Kasumi-1 (cell line): ENCODE measurements around the gene CTXND1.
"Not testable (repeated sequence)": the region's sequence is repeated elsewhere in the genome, so short reads cannot be mapped to it uniquely, and the experiment has no call there.

ENCODE experiments used
- DNase-seq, 2 experiments: peaks; one replicate each; lab custom pipeline; 2025; lab: John Stamatoyannopoulos, UW

CTXND1 gene

DNA sequence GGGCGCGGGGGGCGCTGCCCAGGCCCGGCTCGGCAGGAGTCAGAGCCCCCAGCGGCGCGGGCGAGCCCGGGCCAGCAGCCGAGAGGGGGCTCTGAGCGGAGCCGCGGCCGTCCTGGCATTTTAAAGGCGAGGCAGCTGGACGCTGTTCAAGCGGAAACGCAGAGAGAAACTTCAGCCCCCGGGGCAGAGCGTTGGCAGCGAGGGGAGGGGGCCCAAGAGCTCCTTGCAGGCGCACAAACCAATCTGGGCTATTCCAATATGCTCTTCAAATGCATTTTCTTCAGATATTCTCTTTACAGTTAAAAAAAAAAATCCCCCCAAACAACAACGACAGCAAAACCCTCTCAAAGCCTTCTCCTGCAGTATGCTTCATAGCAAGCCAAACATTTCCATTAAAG is at the start of gene CTXND1:
TSS of gene CTXND1 (minus strand) at position 93 of the 398 bp plus-strand sequence. CDS start 50,264 bp downstream, outside the sequence.
- DNase-seq, result no peak

DNA sequence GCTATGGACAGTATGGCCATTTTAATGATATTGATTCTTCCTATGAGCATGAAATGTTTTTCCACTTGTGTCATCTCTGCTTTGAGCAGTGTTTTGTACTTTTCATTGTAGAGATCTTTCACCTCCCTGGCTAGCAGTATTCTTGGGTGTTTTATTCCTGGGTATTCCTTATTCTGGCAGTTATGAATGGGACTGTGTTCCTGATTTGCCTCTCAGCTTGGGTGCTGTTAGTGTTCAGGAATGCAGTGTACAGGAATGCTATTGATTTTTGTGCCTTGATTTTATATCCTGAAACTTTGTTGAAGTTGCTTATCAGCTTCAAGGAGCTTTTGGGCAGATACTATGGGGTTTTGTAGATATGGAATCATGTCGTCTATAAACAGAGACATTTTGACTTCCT is 49.5 kb upstream of the CTXND1 start:
- no peak for DNase-seq

DNA sequence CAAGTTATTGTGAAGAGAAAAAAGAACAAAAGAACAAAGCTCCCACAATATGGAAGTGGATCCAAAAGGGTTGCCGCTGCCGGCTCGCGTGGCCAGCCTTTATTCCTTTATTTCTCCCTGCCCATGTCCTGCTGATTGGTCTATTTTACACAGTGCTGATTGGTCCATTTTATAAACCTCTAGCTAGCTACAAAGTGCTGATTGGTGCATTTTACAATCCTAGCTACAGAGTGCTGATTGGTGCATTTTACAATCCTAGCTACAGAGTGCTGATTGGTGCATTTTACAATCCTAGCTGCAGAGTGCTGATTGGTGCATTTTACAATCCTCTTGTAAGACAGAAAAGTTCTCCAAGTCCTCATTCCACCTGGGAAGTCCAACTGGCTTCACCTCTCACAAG is 43.8 kb upstream of the CTXND1 start:
- DNase-seq, result not testable (repeated sequence)

DNA sequence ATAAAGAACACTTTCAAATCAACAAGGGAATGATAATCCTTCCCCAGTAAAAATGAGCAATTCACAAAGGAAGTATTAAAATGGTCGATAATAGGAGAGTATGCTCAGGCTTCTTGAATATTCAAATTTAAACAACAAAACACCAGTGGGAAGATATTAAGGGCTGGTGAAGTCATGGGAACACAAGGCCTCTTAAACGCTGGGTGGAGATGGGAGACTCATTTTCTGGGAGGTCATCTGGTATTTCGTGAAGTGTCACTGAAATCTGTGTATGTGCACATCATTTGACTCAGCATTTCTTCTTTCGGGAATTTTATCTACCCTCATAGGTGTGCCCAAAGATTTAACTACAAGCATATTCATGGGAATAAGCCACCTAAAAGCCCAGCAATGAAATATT is 40.1 kb upstream of the CTXND1 start:
- DNase-seq, result no peak

DNA sequence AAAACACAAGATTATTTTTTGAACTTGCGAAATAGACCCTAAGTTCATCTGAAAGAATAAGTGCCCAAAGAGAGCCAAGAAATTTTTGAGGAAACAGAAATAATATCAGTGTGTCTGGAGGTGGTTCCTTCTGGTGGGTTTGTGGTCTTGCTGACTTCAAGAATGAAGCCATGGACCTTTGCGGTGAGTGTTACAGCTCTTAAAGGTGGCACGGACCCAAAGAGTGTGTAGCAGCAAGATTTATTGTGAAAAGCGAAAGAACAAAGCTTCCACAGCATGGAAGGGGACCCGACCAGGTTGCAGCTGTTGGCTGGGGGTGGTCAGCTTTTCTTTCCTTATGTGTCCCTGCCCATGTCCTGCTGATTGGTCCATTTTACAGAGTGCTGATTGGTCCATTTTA is 38.9 kb upstream of the CTXND1 start:
- not testable (repeated sequence) for DNase-seq

DNA sequence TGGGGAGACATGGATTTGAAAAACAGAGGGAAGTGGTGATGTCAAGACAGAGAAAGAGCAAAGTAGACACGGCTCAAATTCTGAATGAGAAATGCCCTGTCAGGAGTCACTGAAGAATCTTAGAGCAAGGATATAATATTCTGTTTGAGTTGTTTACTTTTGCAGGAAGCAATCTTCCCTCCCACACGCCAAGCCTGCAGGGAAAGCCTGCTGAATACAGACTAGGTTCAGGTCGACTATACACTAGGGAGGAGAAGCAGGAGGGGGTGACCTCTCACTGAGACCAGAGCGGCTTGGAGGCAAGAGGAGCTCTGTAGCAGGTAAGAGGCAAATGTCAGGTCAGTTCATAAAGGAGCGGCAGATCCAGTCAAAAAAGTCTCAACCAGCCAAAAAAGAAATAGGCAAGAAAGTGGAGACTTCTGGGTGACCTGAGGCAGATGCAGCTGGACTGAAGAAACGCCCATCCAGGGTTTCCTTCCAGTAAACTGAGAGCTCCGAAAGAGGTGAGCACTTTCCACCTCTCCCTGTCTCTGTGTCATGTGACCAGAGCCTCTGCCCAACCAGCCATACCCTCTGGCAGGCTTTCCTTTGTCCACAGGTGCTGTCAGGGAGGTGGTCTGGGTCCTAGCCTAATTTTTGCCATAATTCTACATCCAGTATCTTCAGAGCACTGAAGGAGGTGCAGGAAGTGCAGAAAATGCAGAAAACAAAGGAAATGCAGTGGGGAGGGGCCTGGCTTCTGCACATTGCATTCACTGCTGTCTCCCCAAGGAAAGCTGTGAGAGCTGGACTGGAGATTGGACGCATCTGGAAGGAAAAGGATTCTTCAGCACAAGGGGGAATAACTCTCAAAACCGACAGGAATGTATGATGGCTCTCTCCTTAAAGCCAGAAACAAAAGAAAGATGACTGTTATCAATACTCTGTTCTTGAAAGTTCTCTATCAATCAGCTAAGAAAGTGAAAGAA is 37.8 kb upstream of the CTXND1 start:
- no peak for DNase-seq

DNA sequence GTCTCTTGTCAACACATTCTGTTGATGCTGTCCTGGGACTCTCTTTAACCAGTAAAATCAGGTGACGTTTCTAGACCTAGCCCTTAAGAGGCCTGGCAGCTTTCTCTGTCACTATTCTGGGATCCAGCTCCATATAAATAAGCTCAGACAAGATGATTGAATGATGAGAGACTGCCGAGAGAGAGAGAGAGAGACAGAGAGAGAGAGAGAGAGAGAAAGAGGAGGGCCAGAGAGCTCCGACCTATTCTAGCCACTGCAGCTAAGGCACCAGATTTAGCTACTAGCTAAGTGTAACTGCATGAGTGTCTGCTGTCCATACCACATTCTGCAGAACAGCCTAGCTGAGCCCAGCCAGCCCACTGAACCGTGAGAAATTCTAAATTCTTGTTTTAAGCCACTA is 36.1 kb upstream of the CTXND1 start:
- no peak for DNase-seq

DNA sequence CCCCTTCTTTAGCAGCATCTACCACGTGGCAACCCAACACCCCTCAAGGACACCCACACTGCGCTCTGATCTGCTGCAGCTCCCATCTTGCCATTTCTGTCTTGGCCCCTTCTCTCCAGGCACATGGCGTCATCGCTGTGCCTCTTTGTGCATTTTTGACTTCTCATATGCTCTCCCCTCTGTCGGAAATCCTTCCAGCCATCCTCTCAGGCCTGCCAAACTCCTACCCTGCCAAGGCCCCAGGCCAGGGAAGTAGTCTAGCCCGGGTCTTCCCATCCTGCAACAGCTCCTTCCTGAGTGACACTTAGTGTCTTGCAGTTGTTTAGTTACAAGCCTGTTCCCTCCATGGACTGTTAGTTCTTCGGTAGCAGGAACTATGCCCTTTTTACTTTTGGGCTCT is 34.0 kb upstream of the CTXND1 start:
- no peak for DNase-seq

DNA sequence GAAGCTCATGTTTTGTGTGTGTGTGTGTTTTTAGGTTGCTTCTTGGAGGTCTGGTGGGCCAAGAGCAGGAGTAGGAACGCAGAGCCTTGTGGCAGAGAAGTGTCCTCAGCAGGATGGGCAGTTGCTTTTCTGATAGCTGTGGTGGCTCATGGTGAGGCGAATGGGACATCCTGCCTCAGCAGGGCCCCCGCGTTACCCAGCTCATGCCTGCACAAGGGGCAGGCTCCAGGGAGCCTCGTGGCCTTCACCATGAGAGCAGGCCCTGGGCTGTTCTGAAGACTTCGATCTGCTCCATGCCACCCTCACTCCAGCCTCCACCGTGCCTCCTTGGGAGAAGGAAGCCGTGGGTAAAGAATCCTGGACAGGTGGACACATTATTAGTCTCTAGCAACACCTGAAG is 33.4 kb upstream of the CTXND1 start:
- no peak for DNase-seq

DNA sequence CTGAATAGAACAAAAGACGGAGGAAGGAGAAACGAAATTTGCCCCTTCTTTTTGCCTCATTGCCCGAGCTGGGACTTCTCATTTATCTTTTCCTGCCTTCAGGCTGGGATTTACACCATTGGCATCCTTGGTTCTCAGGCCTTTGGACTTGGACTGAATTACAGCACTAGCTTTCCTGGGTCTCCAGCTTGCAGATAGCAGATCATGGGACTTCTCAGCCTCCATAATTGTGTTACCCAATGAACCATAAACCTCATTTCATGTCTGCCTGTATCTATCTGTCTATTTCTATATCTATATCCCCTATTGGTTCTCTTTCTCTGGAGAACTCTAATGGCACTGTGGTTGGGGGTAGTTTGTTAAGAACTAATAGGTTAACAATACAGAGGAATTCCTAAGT is 31.5 kb upstream of the CTXND1 start:
- no peak for DNase-seq

DNA sequence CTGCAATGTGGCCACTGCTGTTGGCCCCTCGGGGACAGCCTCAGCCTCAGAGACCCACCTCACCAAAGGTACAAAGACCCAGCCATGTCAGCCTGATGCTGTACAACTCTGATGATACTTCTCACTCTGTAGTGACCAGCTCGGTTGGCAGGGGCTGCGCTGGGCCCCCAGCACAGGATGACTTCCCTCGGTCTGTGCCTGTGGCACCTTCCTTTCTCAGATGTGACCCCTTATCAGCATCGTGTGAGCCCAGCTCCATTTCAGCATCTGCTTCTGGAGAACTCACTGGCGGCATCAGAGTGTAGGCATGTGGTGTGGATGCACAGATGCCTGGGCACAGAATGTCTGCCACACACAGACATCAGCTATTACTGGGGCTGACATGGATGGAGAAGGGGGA is 25.1 kb upstream of the CTXND1 start:
- DNase-seq, result no peak

DNA sequence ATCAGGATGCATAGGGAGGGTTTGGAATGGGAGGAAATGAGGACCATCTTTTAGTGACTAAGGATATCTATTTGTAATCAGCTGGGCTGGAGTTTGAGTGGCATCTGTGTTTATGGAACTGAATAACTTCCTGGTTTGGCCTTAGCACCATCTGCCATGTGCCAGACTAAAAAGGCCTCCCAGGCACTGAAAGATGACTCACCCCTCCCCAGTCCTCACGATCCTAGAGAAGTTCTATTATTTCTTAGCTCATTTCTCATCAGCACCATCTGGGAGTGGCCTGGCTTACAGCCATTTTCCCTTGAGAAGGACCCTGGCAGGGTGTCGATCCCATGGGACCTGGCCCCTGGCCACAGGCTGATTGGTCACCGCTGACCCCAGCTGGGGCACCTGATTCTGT is 23.9 kb upstream of the CTXND1 start:
- no peak for DNase-seq

DNA sequence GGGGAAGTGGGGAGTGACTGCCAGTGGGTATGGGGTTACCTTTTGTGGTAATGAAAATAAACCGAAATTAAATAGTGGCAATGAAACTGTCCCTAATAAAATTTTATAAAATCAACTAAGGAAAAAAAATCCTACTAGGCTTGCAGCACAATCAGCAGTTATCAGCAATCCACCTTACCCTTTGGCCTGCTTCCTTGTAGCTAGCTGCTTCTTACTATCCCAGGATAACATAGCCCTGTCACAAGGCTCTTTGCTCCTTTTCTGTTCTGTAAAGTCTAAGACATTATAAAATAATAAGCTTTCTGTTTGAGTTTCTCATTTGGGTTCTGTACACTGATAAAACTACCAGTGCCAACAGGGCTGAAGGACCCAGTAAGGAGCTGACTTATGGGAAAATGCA is 23.0 kb upstream of the CTXND1 start:
- DNase-seq, result no peak

DNA sequence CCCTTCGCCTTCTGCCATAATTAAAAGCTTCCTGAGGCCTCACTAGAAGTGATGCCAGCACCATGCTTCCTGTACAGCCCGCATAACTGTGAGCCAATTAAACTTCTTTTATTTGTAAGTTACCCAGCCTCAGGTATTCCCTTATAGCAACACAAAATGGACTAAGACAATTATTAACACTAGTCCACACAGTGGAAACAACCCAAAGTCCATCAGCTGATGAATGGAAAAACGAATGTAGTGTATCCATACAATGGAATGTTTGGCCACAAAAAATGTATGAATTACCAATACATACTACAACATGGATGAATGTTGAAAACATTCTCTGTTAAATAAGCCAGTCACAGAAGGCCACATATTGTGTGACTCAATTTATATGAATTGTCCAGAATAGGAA is 22.5 kb upstream of the CTXND1 start:
- DNase-seq, result no peak

DNA sequence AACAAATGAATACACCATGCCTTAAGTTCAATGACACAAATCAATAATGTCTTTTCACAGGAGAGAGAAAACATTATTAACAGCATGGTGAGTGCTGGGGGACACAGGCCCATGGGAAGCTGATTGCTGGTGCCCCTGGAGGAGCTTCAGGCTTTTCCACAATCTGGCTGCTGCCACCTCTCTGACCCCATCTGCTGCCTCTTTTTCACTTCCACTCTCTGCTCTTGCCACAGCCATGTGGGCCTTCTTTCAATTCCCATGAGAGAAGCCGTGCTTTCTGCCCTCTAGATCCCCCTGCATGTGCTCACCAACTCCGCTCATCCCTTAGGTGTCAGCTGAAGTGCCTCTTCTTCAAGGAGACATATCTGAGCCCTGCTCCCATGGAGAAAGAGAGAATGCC is 21.0 kb upstream of the CTXND1 start:
- no peak for DNase-seq

DNA sequence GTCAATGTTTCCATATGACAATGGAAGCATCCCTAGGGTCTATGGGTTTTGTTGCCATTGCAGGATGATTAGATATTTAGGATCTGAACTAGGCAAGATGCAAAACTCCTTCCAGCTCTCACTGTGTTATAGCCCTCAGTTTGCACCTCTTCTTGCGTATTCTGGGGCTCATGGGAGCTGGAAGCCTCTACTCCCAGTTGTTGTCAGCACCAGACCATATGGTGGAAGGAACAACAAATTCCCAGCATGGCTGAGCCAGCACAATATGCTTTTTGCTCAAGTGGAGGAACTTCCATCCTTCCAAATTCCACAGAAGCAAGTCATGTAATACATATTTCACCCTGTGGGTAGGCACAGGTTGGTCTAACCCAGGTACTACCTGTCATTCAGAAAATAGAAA is 18.5 kb upstream of the CTXND1 start:
- no peak for DNase-seq

DNA sequence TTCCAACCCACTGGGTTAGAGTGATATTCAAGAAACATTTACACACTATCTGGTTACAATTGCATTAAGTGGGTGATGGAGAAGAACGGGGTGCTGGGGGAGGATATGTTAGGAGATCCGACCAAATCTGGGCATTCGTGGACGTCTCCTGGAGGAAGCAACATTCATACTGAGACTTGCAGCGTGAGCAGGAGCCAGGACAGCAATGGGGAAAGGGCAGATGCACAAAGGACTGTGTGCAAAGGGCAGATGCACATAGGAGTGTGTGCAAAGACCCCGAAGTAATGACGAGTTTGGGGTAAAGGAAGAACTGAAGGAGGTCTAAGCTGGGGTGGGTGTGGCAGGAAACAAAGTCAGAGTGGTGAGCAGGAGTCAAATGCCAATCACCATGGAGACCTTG is 16.1 kb upstream of the CTXND1 start:
- no peak for DNase-seq

DNA sequence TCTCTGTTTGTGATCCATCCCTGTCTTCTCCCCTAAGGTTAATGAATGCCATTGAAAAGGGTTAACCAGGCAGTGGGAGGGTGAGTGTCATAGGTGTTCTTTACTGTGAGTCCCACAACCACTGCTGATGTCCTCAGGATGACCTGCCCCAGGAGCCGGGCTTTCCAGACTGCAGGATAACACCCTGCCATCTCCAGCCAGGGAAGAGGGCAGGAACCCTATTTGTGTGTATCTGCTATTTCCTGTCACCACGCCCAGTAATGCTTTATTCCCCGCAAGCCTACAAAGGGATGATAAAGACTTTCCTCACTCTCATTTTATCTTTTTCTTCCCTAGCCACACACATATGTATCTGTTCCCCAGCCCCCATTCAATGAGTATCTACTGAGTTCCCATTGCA is 15.6 kb upstream of the CTXND1 start:
- DNase-seq, result no peak

DNA sequence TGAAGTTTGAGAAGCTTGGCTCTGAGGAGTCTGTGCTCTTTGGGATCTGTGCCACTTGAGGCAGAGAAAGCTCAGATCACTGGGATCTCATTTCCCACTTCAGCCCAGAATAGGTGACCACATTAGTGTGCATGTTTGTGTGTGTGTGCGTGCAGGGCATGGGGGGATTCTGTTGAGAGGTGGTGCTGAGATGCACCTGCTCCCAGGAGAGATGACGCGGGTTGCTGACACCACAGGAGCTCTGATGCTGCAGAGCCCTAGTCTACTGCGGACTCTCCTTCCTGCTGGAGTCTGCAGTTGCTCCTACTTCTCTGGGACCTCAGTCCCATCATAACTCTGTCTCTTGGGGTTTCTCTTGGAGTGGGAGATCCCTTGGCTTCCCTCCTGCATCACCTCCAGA is 14.7 kb upstream of the CTXND1 start:
- no peak for DNase-seq

DNA sequence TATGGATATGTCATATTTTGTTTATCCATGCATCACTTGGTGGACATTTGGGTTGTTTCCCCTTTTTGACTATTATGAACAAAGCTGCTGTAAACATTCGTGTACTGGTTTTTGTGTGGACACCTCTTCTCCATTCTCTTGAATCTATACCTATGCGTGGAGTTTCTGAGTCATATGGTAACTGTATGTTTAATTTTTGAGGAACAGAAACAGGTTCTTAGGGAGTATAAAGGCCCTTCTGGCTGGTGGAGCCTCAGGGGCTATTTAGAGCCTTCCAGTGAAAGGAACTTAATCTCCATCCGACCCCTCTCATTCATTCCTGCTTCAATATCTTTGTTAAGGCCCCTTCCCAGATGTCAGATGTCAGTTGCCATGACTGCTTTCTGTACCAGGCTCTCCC is 14.1 kb upstream of the CTXND1 start:
- DNase-seq, result no peak

DNA sequence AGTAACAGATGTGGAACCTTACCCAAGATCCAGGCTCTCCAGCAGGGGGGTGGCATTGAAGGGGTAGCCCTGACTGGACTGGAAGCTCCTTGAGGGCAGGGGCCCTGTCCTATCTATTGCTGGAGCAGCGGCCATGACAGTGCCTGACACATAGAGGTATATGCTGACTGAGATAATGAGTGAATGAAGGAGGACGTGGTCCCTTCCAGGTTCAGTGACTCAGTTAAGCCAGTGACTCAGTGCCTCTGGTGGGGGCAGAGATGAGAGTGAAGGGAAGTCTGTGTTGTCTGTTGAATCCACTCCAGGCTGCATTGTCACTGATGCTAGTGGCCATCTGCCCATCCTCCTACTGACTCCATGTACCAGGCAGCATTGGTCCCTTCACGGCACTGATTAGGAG is 13.0 kb upstream of the CTXND1 start:
- DNase-seq, result no peak

DNA sequence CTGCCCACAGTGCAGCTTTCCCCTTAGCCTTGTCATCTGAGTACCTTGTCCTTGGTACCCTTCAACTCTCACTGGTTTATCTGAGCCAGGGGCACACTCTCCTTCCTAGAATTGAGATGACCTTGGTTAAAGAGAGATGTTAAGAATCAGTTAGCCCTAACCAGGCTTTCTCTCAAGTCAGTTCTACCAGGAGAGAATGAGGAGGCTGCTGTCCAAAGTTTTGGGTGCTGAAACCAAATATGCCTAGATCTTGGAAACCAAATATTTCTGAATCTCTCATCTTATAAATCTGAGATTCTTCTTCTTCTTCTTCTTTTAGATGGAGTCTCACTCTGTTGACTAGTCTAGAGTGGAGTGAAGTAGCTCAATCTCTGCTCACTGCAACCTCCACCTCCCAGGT is 12.0 kb upstream of the CTXND1 start:
- peak; percentile 3 to 31 for DNase-seq

DNA sequence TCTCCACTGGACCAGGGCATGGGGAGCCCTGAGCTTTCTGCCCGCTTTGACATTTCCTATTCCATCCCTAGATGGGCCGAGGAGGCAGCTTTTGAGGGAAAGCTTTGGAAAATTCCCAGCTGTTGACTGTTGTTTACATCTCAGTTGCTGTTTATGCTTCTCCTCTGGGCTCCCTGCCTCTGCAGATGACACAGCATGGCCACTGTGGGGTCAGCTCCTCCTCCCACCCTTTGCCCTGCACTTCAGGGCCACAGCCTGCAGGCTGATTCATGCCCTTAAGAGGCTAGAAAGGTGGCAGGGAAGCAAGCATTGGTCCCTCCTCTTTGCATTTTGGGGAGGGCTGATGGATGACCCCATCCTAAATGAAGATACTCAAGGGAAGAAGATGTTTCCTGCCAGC is 8.5 kb upstream of the CTXND1 start:
- DNase-seq, result no peak

DNA sequence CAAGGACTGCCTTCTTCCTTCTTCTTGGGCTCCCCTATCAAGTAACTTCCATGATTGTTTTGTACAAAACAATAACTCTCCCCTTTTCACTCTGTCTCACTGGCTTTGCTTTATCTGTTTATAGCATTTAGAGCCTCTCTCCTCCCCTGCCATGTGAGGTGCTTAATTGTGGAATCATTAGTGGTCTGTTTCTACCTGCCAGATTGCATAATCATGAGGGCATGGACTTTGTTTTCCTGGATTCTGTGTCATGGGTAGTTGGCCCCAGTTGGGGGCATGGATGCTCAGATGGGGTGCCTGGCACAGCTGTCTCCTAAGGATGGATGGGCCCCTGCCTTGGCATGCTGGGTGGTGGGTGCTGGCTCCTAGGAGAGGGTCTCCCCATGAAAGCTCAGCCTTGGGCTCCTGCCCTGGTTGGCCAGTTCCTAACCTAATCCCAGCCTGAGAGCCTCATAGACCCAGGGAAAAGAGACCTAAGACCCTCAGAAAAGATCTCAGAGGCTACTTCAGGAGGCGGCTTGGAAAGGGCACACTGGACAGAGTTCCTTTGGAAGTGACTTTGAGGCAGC is 8.0 kb upstream of the CTXND1 start:
- DNase-seq, result no peak
